Spinal cord (tissue), 10 donors: ENCODE data around the gene NTN4. TPM values are rescaled to one million over a fixed set of nuclear protein-coding genes. Genes with fewer than 3 reads are reported as not detected.
"Not testable (repeated sequence)": the region's sequence is repeated elsewhere in the genome, so short reads cannot be mapped to it uniquely, and the experiment has no call there.

Source experiments
- DNase-seq, 6 donors: peaks; one replicate each; pipeline versions ENCODE4 v3.0.0 to v3.0.0-alpha.2; 2013 to 2015; ENCODE audit warnings: low spot score in 6 of 6, low read depth in 4 of 6
- H3K27ac ChIP-seq: one replicate; pipeline ENCODE4 v1.5.1; 2013; ENCODE audit warnings: low read depth, low read length, control low read depth
- H3K27me3 ChIP-seq: one replicate; pipeline ENCODE4 v1.6.1; 2013; ENCODE audit warnings: low read length; ENCODE audit not compliant: control insufficient read depth, insufficient read depth
- H3K36me3 ChIP-seq: one replicate; pipeline ENCODE4 v1.6.1; 2013; ENCODE audit warnings: low read length; ENCODE audit not compliant: control insufficient read depth, insufficient read depth
- H3K4me1 ChIP-seq: one replicate; pipeline ENCODE4 v1.6.1; 2013; ENCODE audit warnings: low read length; ENCODE audit not compliant: control insufficient read depth, insufficient read depth
- H3K4me3 ChIP-seq: one replicate; pipeline ENCODE4 v1.5.1; 2013; ENCODE audit warnings: low read depth, low read length, control low read depth
- H3K9me3 ChIP-seq: one replicate; pipeline ENCODE4 v1.6.1; 2013; ENCODE audit warnings: low read length; ENCODE audit not compliant: control insufficient read depth, insufficient read depth
- WGBS: methylation state at CpG from one replicate; pipeline ENCODE4 v1.1.5; 2013; ENCODE audit warnings: missing lambda C conversion rate; ENCODE audit not compliant: insufficient coverage; 5-methylcytosine and 5-hydroxymethylcytosine counted together
- polyA plus RNA-seq, 2 donors: library from polyadenylated mRNA; unstranded; fragments of 120-200 nt; gene quantifications; one replicate each; pipeline ENCODE4 v1.2.1, GENCODE V29; 2013; ENCODE audit not compliant: insufficient read length in 2 of 2
- total RNA-seq, 2 donors: library from RNA; depleted of rRNA in 1 of 2; stranded (reverse); fragments of 120-200 nt in 1 of 2; fragments of >200 nt in 1 of 2; gene quantifications; one replicate each; pipeline versions ENCODE4 v1.2.3 to v1.2.4, GENCODE V29; 2013 to 2014
- donor health status: healthy.

NTN4 gene
- total and polyA plus RNA-seq, 4 donors, result 10.2 to 22.9 (median 17.2) TPM

DNA sequence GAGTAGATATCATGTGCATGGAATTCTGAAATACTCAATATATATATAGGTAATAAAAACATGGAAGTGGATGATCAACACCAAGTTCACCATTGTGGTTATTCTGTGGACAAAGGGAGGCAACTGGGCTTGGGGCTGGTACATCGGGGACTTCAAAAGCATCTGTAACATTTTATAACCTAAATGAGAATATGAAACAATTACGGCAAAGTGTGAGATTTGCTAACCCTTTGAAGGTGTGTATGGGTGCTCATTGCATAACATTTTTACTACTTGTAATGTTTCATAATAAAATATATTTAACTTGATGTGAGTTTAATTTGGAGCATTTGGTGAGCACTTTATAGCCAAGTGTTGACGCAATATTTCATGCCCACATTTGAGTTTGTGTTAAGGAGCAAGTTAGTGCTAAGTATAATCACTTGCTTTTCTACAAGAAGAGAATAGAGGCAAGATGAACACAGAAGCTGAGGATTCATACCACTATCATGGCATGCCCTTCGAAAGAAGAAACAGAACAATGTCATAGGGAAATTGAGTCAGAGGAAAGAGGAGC, 109.3 kb downstream of the NTN4 start:
- no peak overlapping the region for H3K4me3 ChIP-seq
- no peak overlapping the region for H3K27ac ChIP-seq
- H3K4me1 ChIP-seq, result no peaks in the 10 kb centered on the region
- H3K36me3 ChIP-seq, result peaks cover 3% of the 10 kb centered on the region
- no peaks in the 10 kb centered on the region for H3K9me3 ChIP-seq
- H3K27me3 ChIP-seq, result no peaks in the 10 kb centered on the region
- DNase-seq, result no peak
- no CpG with 5 or more reads among the region's 4 CpGs for WGBS

DNA sequence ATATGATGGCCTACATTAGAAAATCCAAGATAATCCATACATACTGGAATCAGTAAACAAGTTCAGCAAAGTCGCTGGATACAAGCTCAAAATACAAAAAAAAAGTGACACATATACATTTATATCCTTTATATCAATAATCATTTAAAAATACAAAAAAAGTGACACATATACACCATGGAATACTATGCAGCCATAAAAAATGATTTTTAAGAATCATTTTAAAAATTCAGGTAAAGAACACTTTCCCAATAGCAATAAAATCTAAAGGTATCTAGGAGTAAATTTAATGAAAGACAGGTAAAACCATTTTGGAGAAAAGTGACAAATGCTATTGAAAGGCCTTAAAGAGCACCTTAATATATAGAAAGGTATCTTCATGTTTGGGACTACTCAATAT, 111.9 kb downstream of the NTN4 start:
- Histone ChIP-seq H3K4me1 (no peaks in the 10 kb centered on the region), H3K27me3 (no peaks in the 10 kb centered on the region), H3K9me3 (no peaks in the 10 kb centered on the region), H3K36me3 (peaks cover 3% of the 10 kb centered on the region), H3K27ac (no peak overlapping the region), H3K4me3 (no peak overlapping the region)
- no peak for DNase-seq
- WGBS, result no CpG with 5 or more reads among the region's 1 CpG

GRCh38 chr12:95677782-95678181, 112.8 kb downstream of the NTN4 start:
- H3K27me3 ChIP-seq, H3K4me1 ChIP-seq, H3K36me3 ChIP-seq, H3K4me3 ChIP-seq, H3K27ac ChIP-seq, H3K9me3 ChIP-seq, DNase-seq: not testable (repeated sequence)
- WGBS, result no CpG with 5 or more reads among the region's 3 CpGs

DNA sequence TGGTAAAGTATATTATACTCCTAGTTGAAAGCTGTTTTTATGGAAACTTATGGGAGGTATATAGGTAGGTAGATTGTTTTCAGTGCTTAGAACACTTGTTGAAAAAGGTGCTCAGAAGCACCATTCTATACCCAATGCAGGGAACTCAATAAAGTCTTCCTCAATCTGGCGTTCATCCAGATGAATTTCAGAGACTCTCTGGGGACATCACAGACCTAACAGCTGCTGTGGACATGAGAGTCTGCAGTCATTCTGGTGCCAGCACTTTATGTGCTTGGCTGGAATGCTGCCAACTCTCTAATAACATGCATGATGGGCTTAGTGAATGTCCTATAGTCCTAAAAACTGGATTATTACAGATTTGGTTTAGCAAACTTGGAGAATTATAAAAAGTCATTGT, 115.9 kb downstream of the NTN4 start:
- 0% methylated on average over 1 of the region's 1 CpG for WGBS
- no peaks in the 10 kb centered on the region for H3K9me3 ChIP-seq
- no peaks in the 10 kb centered on the region for H3K27me3 ChIP-seq
- peaks cover 3% of the 10 kb centered on the region for H3K36me3 ChIP-seq
- H3K27ac ChIP-seq, result no peak overlapping the region
- no peak overlapping the region for H3K4me3 ChIP-seq
- no peaks in the 10 kb centered on the region for H3K4me1 ChIP-seq
- DNase-seq, result peak; percentile 10 to 92 (median 55)

GRCh38 chr12:95674163-95674562, 116.4 kb downstream of the NTN4 start:
- H3K27ac ChIP-seq, result no peak overlapping the region
- DNase-seq, result peak in 2 of 6 donors; percentile 3 to 23
- no peaks in the 10 kb centered on the region for H3K27me3 ChIP-seq
- H3K36me3 ChIP-seq, result peaks cover 3% of the 10 kb centered on the region
- no peak overlapping the region for H3K4me3 ChIP-seq
- H3K9me3 ChIP-seq, result no peaks in the 10 kb centered on the region
- no peaks in the 10 kb centered on the region for H3K4me1 ChIP-seq

GRCh38 chr12:95673576-95673975, 117.0 kb downstream of the NTN4 start:
- WGBS, result no CpG with 5 or more reads among the region's 2 CpGs
- Histone ChIP-seq H3K27me3 (no peaks in the 10 kb centered on the region), H3K27ac (no peak overlapping the region), H3K4me3 (no peak overlapping the region), H3K4me1 (no peaks in the 10 kb centered on the region), H3K9me3 (no peaks in the 10 kb centered on the region), H3K36me3 (peaks cover 3% of the 10 kb centered on the region)
- no peak for DNase-seq

- WGBS, result 93% methylated on average over 12 of the region's 21 CpGs
- Histone ChIP-seq H3K27me3 (no peaks in the 10 kb centered on the region), H3K36me3 (peaks cover 3% of the 10 kb centered on the region), H3K9me3 (no peaks in the 10 kb centered on the region), H3K27ac (no peak overlapping the region), H3K4me1 (no peaks in the 10 kb centered on the region), H3K4me3 (no peak overlapping the region)
- no peak for DNase-seq
These were observed 118.4 kb downstream of the NTN4 start for GRCh38 chr12:95672166-95672565.

GRCh38 chr12:95671265-95671664, 119.3 kb downstream of the NTN4 start:
- H3K36me3 ChIP-seq, result peaks cover 3% of the 10 kb centered on the region
- WGBS, result no CpG with 5 or more reads among the region's 6 CpGs
- H3K4me3 ChIP-seq, result no peak overlapping the region
- no peaks in the 10 kb centered on the region for H3K9me3 ChIP-seq
- H3K4me1 ChIP-seq, result no peaks in the 10 kb centered on the region
- no peak overlapping the region for H3K27ac ChIP-seq
- no peaks in the 10 kb centered on the region for H3K27me3 ChIP-seq
- no peak for DNase-seq

DNA sequence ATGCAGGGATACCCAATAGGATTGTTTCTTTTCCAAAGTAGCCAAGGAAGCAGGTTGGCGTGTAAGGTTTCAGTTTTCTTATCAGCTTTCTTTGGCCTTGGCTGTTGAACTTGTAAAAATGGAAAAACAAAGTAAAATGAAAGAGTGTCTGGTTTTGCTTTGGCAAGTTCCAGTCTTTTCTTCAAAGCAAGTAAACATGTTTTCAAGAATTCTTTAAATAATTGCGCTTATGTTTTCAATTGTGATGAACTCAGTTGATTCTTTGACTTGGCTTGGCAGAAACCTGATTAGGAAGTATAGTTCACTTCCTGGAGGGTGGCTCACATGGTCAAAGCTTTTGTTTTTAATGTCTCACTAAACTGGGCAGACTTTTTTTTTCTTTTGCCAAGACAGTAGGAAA, 127.0 kb downstream of the NTN4 start:
- no peaks in the 10 kb centered on the region for H3K9me3 ChIP-seq
- H3K4me3 ChIP-seq, result no peak overlapping the region
- no peaks in the 10 kb centered on the region for H3K36me3 ChIP-seq
- DNase-seq, result no peak
- no peaks in the 10 kb centered on the region for H3K4me1 ChIP-seq
- H3K27me3 ChIP-seq, result no peaks in the 10 kb centered on the region
- H3K27ac ChIP-seq, result no peak overlapping the region
- WGBS, result 68% methylated on average over 2 of the region's 2 CpGs

DNA sequence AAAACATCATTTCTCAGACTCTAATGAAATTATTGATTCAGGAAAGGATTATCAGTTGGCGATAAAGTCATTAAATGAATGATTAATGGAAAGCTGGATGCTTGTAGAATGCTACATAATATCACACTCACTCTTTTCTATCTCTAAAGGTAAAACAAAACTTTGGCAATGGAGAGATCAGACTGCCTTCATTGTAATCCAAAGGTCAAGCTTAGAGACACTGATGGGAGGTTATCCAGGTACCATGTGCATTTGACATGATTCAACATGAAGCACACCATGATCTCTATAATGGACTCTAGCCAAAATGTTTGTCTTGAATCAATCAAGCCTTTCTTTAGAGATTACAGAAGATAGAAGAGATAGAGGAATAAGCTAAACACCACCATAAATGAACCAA, 129.2 kb downstream of the NTN4 start:
- no peak overlapping the region for H3K4me3 ChIP-seq
- H3K9me3 ChIP-seq, result no peaks in the 10 kb centered on the region
- H3K27ac ChIP-seq, result no peak overlapping the region
- DNase-seq, result no peak
- WGBS, result no CpG with 5 or more reads among the region's 1 CpG
- no peaks in the 10 kb centered on the region for H3K4me1 ChIP-seq
- H3K36me3 ChIP-seq, result no peaks in the 10 kb centered on the region
- no peaks in the 10 kb centered on the region for H3K27me3 ChIP-seq
